ENCODE results near the gene FNDC1. TPM values are rescaled to one million over a fixed set of nuclear protein-coding genes. Genes with fewer than 3 reads are reported as not detected.
A peak's percentile ranks its signal among the peaks of the same experiment; 100 is the strongest.
"Not testable (repeated sequence)": the region's sequence is repeated elsewhere in the genome, so short reads cannot be mapped to it uniquely, and the experiment has no call there.

Gene FNDC1
- total RNA-seq: 73.6 TPM
- polyA plus RNA-seq (ENCODE audit: insufficient read depth in 1 of 8, insufficient read length in 8 of 8, low replicate concordance in 1 of 8): 100 to 1,000 TPM in 7 of 8 donors, 10 to 100 TPM in 1; 91.5 to 344 (median 204) TPM
- long read RNA-seq, donor 1, full-length matches to known transcripts: 2 of 37 reads
- long read RNA-seq, donor 1, partial matches to known transcripts: 35 of 37 reads
- long read RNA-seq, donor 1, other reads (novel, unspliced or antisense): 0 of 37 reads
- long read RNA-seq, donor 2, partial matches to known transcripts: 10 of 10 reads
- long read RNA-seq, donor 2, other reads (novel, unspliced or antisense): 0 of 10 reads
- long read RNA-seq, donor 3, full-length matches to known transcripts: 1 of 111 reads
- long read RNA-seq, donor 3, partial matches to known transcripts: 99 of 111 reads
- long read RNA-seq, donor 3, other reads (novel, unspliced or antisense): 11 of 111 reads
- long read RNA-seq, donor 4, partial matches to known transcripts: 71 of 71 reads
- long read RNA-seq, donor 4, other reads (novel, unspliced or antisense): 0 of 71 reads
- long read RNA-seq, donor 5, full-length matches to known transcripts: 3 of 462 reads
- long read RNA-seq, donor 5, partial matches to known transcripts: 425 of 462 reads
- long read RNA-seq, donor 5, other reads (novel, unspliced or antisense): 34 of 462 reads
- long read RNA-seq, donor 6, full-length matches to known transcripts: 1 of 79 reads
- long read RNA-seq, donor 6, partial matches to known transcripts: 78 of 79 reads
- long read RNA-seq, donor 6, other reads (novel, unspliced or antisense): 0 of 79 reads
- long read RNA-seq, donor 7, partial matches to known transcripts: 285 of 302 reads
- long read RNA-seq, donor 7, other reads (novel, unspliced or antisense): 17 of 302 reads
- long read RNA-seq, donor 8, partial matches to known transcripts: 194 of 194 reads
- long read RNA-seq, donor 8, other reads (novel, unspliced or antisense): 0 of 194 reads
- long read RNA-seq, donor 9, full-length matches to known transcripts: 1 of 240 reads
- long read RNA-seq, donor 9, partial matches to known transcripts: 239 of 240 reads
- long read RNA-seq, donor 9, other reads (novel, unspliced or antisense): 0 of 240 reads
- long read RNA-seq, donor 10, partial matches to known transcripts: 91 of 98 reads
- long read RNA-seq, donor 10, other reads (novel, unspliced or antisense): 7 of 98 reads
- long read RNA-seq, donor 11, partial matches to known transcripts: 240 of 260 reads
- long read RNA-seq, donor 11, other reads (novel, unspliced or antisense): 20 of 260 reads

DNA sequence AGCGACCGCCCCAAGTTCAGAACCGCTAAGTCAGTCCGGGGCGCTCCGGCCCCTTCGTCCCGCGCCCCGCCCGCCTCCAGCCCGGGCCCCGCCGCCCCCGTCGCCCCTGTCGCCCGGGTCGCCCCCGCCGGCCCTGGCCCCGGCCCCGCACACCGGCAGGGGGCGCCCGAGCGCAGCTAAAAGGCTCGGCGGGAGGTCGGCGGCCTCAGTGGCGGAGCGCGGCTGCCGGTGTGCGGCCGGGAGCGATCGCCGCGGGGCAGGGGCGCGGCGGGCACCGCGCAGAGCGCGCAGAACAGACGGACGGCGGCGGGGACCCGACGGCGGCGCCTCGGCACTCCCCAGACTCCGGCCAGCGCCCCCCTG is at the start of gene FNDC1:
Gene FNDC1 (plus strand): TSS at position 208 of the 363 bp plus-strand sequence. CDS start 197 bp downstream, outside the sequence.
- peak; percentile 83 for DNase-seq
- Histone ChIP-seq H3K27ac (ENCODE audit: low read length) (peak within 1 kb of the TSS; percentile 87), H3K4me3 (ENCODE audit: low read length) (peak within 1 kb of the TSS; percentile 68), H3K9me3 (replicated peaks; ENCODE audit: control insufficient read depth, low read depth, low read length) (no peaks in the 10 kb centered on the region), H3K27me3 (ENCODE audit: control insufficient read depth, insufficient read depth, low read length) (peaks cover 50% of the 10 kb centered on the region), H3K36me3 (ENCODE audit: control insufficient read depth, insufficient read depth, low read length) (no peaks in the 10 kb centered on the region), H3K4me1 (ENCODE audit: control insufficient read depth, insufficient read depth, low read length) (peaks cover 24% of the 10 kb centered on the region)
- under 1% methylated on average over 59 of the region's 59 CpGs for WGBS (ENCODE audit: insufficient coverage)

- no peaks in the 10 kb centered on the region for H3K27me3 ChIP-seq (ENCODE audit: control insufficient read depth, insufficient read depth, low read length)
- H3K27ac ChIP-seq (ENCODE audit: low read length): no peak overlapping the region
- H3K36me3 ChIP-seq (ENCODE audit: control insufficient read depth, insufficient read depth, low read length): no peaks in the 10 kb centered on the region
- peaks cover 39% of the 10 kb centered on the region for H3K4me1 ChIP-seq (ENCODE audit: control insufficient read depth, insufficient read depth, low read length)
- H3K9me3 ChIP-seq (replicated peaks; ENCODE audit: control insufficient read depth, low read depth, low read length): no peaks in the 10 kb centered on the region
- H3K4me3 ChIP-seq (ENCODE audit: low read length): no peak overlapping the region
- DNase-seq: no peak
- 94% methylated on average over 6 of the region's 7 CpGs for WGBS (ENCODE audit: insufficient coverage)
These were observed 49.4 kb upstream of the FNDC1 start for GRCh38 chr6:159119791-159120190.

DNA sequence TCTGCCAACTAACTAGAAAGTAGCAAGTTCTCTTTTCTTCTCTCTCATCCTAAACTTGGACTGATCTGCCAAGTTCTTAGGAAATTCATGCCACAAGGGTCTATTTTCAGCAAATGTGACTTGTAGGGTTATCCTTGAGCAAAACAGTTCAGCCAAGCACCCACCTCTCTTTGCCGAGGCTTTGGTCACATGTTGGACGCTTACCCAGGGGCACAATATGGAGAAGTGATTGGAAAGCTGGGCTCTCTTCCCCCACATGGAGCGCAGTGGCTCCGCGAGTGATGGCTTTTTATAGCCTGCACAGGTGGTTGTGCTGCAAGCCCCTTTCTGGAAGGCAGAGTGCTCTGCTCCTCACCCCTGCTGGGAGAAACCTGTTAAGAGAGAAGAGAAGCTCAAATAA is 47.7 kb upstream of the FNDC1 start:
- no peaks in the 10 kb centered on the region for H3K9me3 ChIP-seq (replicated peaks; ENCODE audit: control insufficient read depth, low read depth, low read length)
- no peak overlapping the region for H3K4me3 ChIP-seq (ENCODE audit: low read length)
- H3K36me3 ChIP-seq (ENCODE audit: control insufficient read depth, insufficient read depth, low read length): no peaks in the 10 kb centered on the region
- DNase-seq: peak; percentile 30
- no peaks in the 10 kb centered on the region for H3K27me3 ChIP-seq (ENCODE audit: control insufficient read depth, insufficient read depth, low read length)
- H3K4me1 ChIP-seq (ENCODE audit: control insufficient read depth, insufficient read depth, low read length): peaks cover 33% of the 10 kb centered on the region
- WGBS (ENCODE audit: insufficient coverage): no CpG with 5 or more reads among the region's 5 CpGs
- H3K27ac ChIP-seq (ENCODE audit: low read length): peak overlapping the region; percentile 25

- WGBS (ENCODE audit: insufficient coverage): 63% methylated on average over 2 of the region's 4 CpGs
- no peaks in the 10 kb centered on the region for H3K36me3 ChIP-seq (ENCODE audit: control insufficient read depth, insufficient read depth, low read length)
- no peak overlapping the region for H3K27ac ChIP-seq (ENCODE audit: low read length)
- no peak overlapping the region for H3K4me3 ChIP-seq (ENCODE audit: low read length)
- no peaks in the 10 kb centered on the region for H3K27me3 ChIP-seq (ENCODE audit: control insufficient read depth, insufficient read depth, low read length)
- no peaks in the 10 kb centered on the region for H3K9me3 ChIP-seq (replicated peaks; ENCODE audit: control insufficient read depth, low read depth, low read length)
- H3K4me1 ChIP-seq (ENCODE audit: control insufficient read depth, insufficient read depth, low read length): peaks cover 26% of the 10 kb centered on the region
- no peak for DNase-seq
These were observed 46.7 kb upstream of the FNDC1 start for GRCh38 chr6:159122453-159122852.

- not testable (repeated sequence) for H3K27ac ChIP-seq (ENCODE audit: low read length); H3K9me3 ChIP-seq (replicated peaks; ENCODE audit: control insufficient read depth, low read depth, low read length); H3K27me3 ChIP-seq (ENCODE audit: control insufficient read depth, insufficient read depth, low read length); H3K4me3 ChIP-seq (ENCODE audit: low read length); DNase-seq; H3K36me3 ChIP-seq (ENCODE audit: control insufficient read depth, insufficient read depth, low read length)
- peaks cover 21% of the 10 kb centered on the region for H3K4me1 ChIP-seq (ENCODE audit: control insufficient read depth, insufficient read depth, low read length)
- no CpG with 5 or more reads among the region's 2 CpGs for WGBS (ENCODE audit: insufficient coverage)
These were observed 45.4 kb upstream of the FNDC1 start for GRCh38 chr6:159123831-159124230.

DNA sequence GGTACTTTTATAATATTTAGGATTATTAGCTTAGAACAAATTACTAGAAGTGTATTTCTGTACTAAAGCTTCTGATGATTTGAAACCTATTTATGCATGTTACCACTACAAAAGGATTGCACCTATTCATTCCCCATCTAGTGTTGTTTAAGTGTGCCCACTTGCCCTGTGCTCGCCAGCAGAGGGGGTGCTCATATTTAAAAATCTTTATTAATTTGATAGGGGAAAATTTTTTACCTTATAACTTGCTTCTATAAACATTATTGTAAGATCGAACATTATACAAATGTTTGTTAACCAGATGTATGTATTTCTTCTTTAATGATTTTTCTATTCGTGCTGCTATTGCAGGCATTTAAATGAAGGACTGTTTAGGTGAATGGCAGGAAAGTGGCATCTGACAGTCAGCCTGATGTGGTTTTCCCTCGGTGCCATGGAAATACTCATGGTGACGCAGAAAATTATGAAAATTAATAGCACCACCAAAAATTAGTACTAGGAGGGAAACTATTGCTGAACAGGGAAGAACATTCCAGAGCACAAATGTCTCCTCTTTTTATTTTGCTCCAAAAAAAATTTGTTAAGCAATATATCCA is 44.1 kb upstream of the FNDC1 start:
- Histone ChIP-seq H3K27me3 (ENCODE audit: control insufficient read depth, insufficient read depth, low read length) (no peaks in the 10 kb centered on the region), H3K4me1 (ENCODE audit: control insufficient read depth, insufficient read depth, low read length) (peaks cover 21% of the 10 kb centered on the region), H3K27ac (ENCODE audit: low read length) (no peak overlapping the region), H3K4me3 (ENCODE audit: low read length) (no peak overlapping the region), H3K9me3 (replicated peaks; ENCODE audit: control insufficient read depth, low read depth, low read length) (no peaks in the 10 kb centered on the region), H3K36me3 (ENCODE audit: control insufficient read depth, insufficient read depth, low read length) (no peaks in the 10 kb centered on the region)
- no CpG with 5 or more reads among the region's 5 CpGs for WGBS (ENCODE audit: insufficient coverage)
- DNase-seq: no peak

DNA sequence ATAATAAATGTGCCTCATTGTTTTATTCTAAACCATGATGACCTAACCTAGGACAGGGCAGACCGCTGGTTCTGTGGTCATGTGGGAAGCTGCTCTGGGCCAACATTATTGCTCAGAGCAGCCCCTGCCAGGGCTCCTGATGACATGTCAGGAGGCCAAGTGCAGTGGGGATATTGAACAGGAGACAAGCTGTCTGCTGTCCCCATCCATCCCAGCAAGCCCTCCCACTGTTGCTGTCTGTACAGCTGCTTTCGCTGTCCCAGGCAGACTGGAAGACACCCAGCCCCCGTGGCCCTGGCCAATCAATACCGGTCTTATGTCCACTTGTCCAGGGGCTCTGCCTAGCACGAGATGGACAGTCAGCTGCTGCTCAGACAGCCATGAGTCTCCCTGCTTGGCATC is 43.2 kb upstream of the FNDC1 start:
- Histone ChIP-seq H3K9me3 (replicated peaks; ENCODE audit: control insufficient read depth, low read depth, low read length) (no peaks in the 10 kb centered on the region), H3K27me3 (ENCODE audit: control insufficient read depth, insufficient read depth, low read length) (no peaks in the 10 kb centered on the region), H3K36me3 (ENCODE audit: control insufficient read depth, insufficient read depth, low read length) (no peaks in the 10 kb centered on the region), H3K4me3 (ENCODE audit: low read length) (no peak overlapping the region), H3K27ac (ENCODE audit: low read length) (peak overlapping the region; percentile 39), H3K4me1 (ENCODE audit: control insufficient read depth, insufficient read depth, low read length) (peaks cover 26% of the 10 kb centered on the region)
- WGBS (ENCODE audit: insufficient coverage): 36% methylated on average over 4 of the region's 5 CpGs
- DNase-seq: peak; percentile 81

GRCh38 chr6:159126590-159126989 is 42.6 kb upstream of the FNDC1 start:
- WGBS (ENCODE audit: insufficient coverage): 61% methylated on average over 3 of the region's 5 CpGs
- no peak overlapping the region for H3K27ac ChIP-seq (ENCODE audit: low read length)
- no peak for DNase-seq

GRCh38 chr6:159127701-159128100 is 41.5 kb upstream of the FNDC1 start:
- Histone ChIP-seq H3K27me3 (ENCODE audit: control insufficient read depth, insufficient read depth, low read length) (no peaks in the 10 kb centered on the region), H3K9me3 (replicated peaks; ENCODE audit: control insufficient read depth, low read depth, low read length) (no peaks in the 10 kb centered on the region), H3K4me3 (ENCODE audit: low read length) (no peak overlapping the region), H3K27ac (ENCODE audit: low read length) (no peak overlapping the region), H3K36me3 (ENCODE audit: control insufficient read depth, insufficient read depth, low read length) (no peaks in the 10 kb centered on the region), H3K4me1 (ENCODE audit: control insufficient read depth, insufficient read depth, low read length) (peaks cover 19% of the 10 kb centered on the region)
- no peak for DNase-seq
- WGBS (ENCODE audit: insufficient coverage): 80% methylated on average over 10 of the region's 12 CpGs

More at GRCh38 chr6:159126590-159126989, 42.6 kb upstream of the FNDC1 start:
- Histone ChIP-seq H3K27me3 (ENCODE audit: control insufficient read depth, insufficient read depth, low read length) (no peaks in the 10 kb centered on the region), H3K4me1 (ENCODE audit: control insufficient read depth, insufficient read depth, low read length) (peaks cover 24% of the 10 kb centered on the region), H3K9me3 (replicated peaks; ENCODE audit: control insufficient read depth, low read depth, low read length) (no peaks in the 10 kb centered on the region), H3K36me3 (ENCODE audit: control insufficient read depth, insufficient read depth, low read length) (no peaks in the 10 kb centered on the region), H3K4me3 (ENCODE audit: low read length) (no peak overlapping the region)
